IMR-90 (cell line): ENCODE measurements around the gene NOL6. TPM values are rescaled to one million over a fixed set of nuclear protein-coding genes. Genes with fewer than 3 reads are reported as not detected.
"Not testable (repeated sequence)": the region's sequence is repeated elsewhere in the genome, so short reads cannot be mapped to it uniquely, and the experiment has no call there.

Source experiments
- ATAC-seq: fragments of 200-7000 bp; cut with Tn5 transposase; 2 replicates; pipeline ENCODE4 v1.9.1; 2020; ENCODE audit warnings: low read depth, mild to moderate bottlenecking, moderate library complexity
- BruUV-seq: library from RNA; stranded (reverse); fragments of 400-500 nt; replicated peaks from 2 replicates; lab custom pipeline; 2021; lab: Mats Ljungman, UMichigan
- CTCF ChIA-PET: fragments of 300-600 bp; formaldehyde crosslinking; extraction: SDS; loops from one replicate; lab custom pipeline; 2021; ENCODE audit warnings: antibody characterized with exemption; lab: Yijun Ruan, JAX
- POLR2A ChIA-PET: fragments of 300-600 bp; sonication (Branson Sonifier 250); formaldehyde crosslinking; loops from one replicate; lab custom pipeline; 2022; ENCODE audit warnings: antibody characterized with exemption; ENCODE audit not compliant: unreplicated experiment; lab: Charles Lee
- DNase-seq: peaks from one replicate; pipeline ENCODE4 v3.0.0; 2013
- H2AFZ ChIP-seq: replicated peaks from 2 replicates; pipeline ENCODE3; 2013; ENCODE audit warnings: low read length, mild to moderate bottlenecking; ENCODE audit not compliant: poor library complexity
- H2AK5ac ChIP-seq: 2 replicates; pipeline ENCODE4 v1.6.1; 2013; ENCODE audit warnings: low read depth, low read length, inconsistent platforms
- H2AK9ac ChIP-seq: replicated peaks from 2 replicates; pipeline ENCODE3; 2013; ENCODE audit warnings: mild to moderate bottlenecking, low read depth, low read length, moderate library complexity; ENCODE audit not compliant: poor library complexity
- H2BK120ac ChIP-seq: 2 replicates; pipeline ENCODE4 v1.6.1; 2013; ENCODE audit warnings: low read depth, low read length, inconsistent platforms
- H2BK15ac ChIP-seq: 3 replicates; pipeline ENCODE4 v1.6.1; 2013; ENCODE audit warnings: low read depth, low read length, inconsistent platforms
- H2BK20ac ChIP-seq: 2 replicates; pipeline ENCODE4 v1.6.1; 2013; ENCODE audit warnings: low read depth, mild to moderate bottlenecking, inconsistent platforms, low read length, moderate library complexity
- H2BK5ac ChIP-seq: 2 replicates; pipeline ENCODE4 v1.6.1; 2013; ENCODE audit warnings: mild to moderate bottlenecking, low read depth, low read length, inconsistent platforms; ENCODE audit not compliant: poor library complexity, severe bottlenecking
- H3K14ac ChIP-seq: replicated peaks from 2 replicates; pipeline ENCODE4 v1.6.1; 2013; ENCODE audit warnings: low read depth, low read length, inconsistent platforms
- H3K18ac ChIP-seq: 2 replicates; pipeline ENCODE4 v1.6.1; 2013; ENCODE audit warnings: low read depth, low read length, control low read depth
- H3K23ac ChIP-seq: 2 replicates; pipeline ENCODE4 v1.6.1; 2013; ENCODE audit warnings: low read depth, low read length, inconsistent platforms
- H3K27ac ChIP-seq: 2 replicates; pipeline ENCODE4 v1.5.1; 2013; ENCODE audit warnings: mild to moderate bottlenecking, control low read depth, low read length; ENCODE audit not compliant: insufficient read depth
- H3K27me3 ChIP-seq: 2 replicates; pipeline ENCODE4 v1.6.1; 2013; ENCODE audit warnings: low read length; ENCODE audit not compliant: control insufficient read depth, insufficient read depth
- H3K36me3 ChIP-seq: 2 replicates; pipeline ENCODE4 v1.6.1; 2013; ENCODE audit warnings: low read length, mixed read lengths; ENCODE audit not compliant: control insufficient read depth, insufficient read depth
- H3K4ac ChIP-seq: 2 replicates; pipeline ENCODE4 v1.6.1; 2013; ENCODE audit warnings: low read depth, low read length, inconsistent platforms
- H3K4me1 ChIP-seq: 2 replicates; pipeline ENCODE4 v1.6.1; 2013; ENCODE audit warnings: low read length, mixed read lengths; ENCODE audit not compliant: control insufficient read depth, insufficient read depth
- H3K4me2 ChIP-seq: 2 replicates; pipeline ENCODE4 v1.6.1; 2013; ENCODE audit warnings: low read depth, mild to moderate bottlenecking, control low read depth, low read length, moderate library complexity
- H3K4me3 ChIP-seq: 2 replicates; pipeline ENCODE4 v1.5.1; 2013; ENCODE audit warnings: low read depth, mild to moderate bottlenecking, control low read depth, low read length, moderate library complexity; ENCODE audit not compliant: insufficient read depth
- H3K56ac ChIP-seq: 2 replicates; pipeline ENCODE4 v1.6.1; 2013; ENCODE audit warnings: low read length, inconsistent platforms; ENCODE audit not compliant: insufficient read depth; ENCODE audit errors: extremely low read depth
- H3K79me1 ChIP-seq, 2 experiments: 2 replicates each; pipeline ENCODE4 v1.6.1; 2013; ENCODE audit warnings: low read length in 2 of 2, inconsistent platforms in 1 of 2, low read depth in 1 of 2
- H3K9ac ChIP-seq: 2 replicates; pipeline ENCODE4 v1.6.1; 2013; ENCODE audit warnings: low read depth, low read length, control low read depth
- H3K9me1 ChIP-seq: 2 replicates; pipeline ENCODE4 v1.6.1; 2013; ENCODE audit warnings: low read length, inconsistent platforms; ENCODE audit not compliant: insufficient read depth
- H3K9me3 ChIP-seq: 2 replicates; pipeline ENCODE4 v1.6.1; 2013; ENCODE audit warnings: low read length; ENCODE audit not compliant: control insufficient read depth, insufficient read depth
- H4K20me1 ChIP-seq: 2 replicates; pipeline ENCODE4 v1.6.1; 2013; ENCODE audit warnings: low read length, inconsistent platforms; ENCODE audit not compliant: insufficient read depth
- H4K5ac ChIP-seq: 2 replicates; pipeline ENCODE4 v1.6.1; 2013; ENCODE audit warnings: mild to moderate bottlenecking, low read depth, low read length, control low read depth
- H4K8ac ChIP-seq, 2 experiments: 2 replicates each; pipeline ENCODE4 v1.6.1; 2013; ENCODE audit warnings: low read depth in 2 of 2, low read length in 2 of 2, control low read depth in 1 of 2, inconsistent platforms in 1 of 2
- H4K91ac ChIP-seq: 2 replicates; pipeline ENCODE4 v1.6.1; 2013; ENCODE audit warnings: low read depth, low read length, inconsistent platforms; ENCODE audit not compliant: insufficient read depth
- WGBS, 2 experiments: methylation state at CpG; one replicate each; pipeline versions ENCODE4 v1.1.5 to v1.1.7; 2013; ENCODE audit warnings: missing lambda C conversion rate in 2 of 2; ENCODE audit not compliant: insufficient read length in 1 of 2; ENCODE audit errors: extremely low coverage in 2 of 2; 5-methylcytosine and 5-hydroxymethylcytosine counted together
- dilution Hi-C: fragments of 300-500 bp; cut with HindIII; formaldehyde crosslinking; loops from one replicate; pipeline ENCODE4 v1.14.3; 2018; ENCODE audit warnings: low sequenced_read_pairs; ENCODE audit not compliant: unreplicated experiment
- in situ Hi-C: fragments of 300-500 bp; cut with MboI; formaldehyde crosslinking; loops from 3 replicates; pipeline ENCODE4 v1.14.3; 2019; ENCODE audit warnings: low sequenced_read_pairs, inconsistent platforms, mixed read lengths
- intact Hi-C: fragments of 100-400 bp; cut with micrococcal nuclease; formaldehyde crosslinking; loops from 2 replicates; pipeline ENCODE4 v1.10.0; 2022
- polyA plus RNA-seq, 3 experiments: library from polyadenylated mRNA; depleted of rRNA; stranded (reverse); fragments of >200 nt; gene quantifications; 2 replicates each; pipeline ENCODE4 v1.2.3, GENCODE V29; 2012; ENCODE audit warnings: low replicate concordance in 1 of 3
- total RNA-seq: library from RNA; depleted of rRNA; stranded (reverse); fragments of >200 nt; gene quantifications from 2 replicates; pipeline ENCODE4 v1.2.3, GENCODE V29; 2012

Gene NOL6
- total and polyA plus RNA-seq, 2 of the 4 experiments (the other 2 are of a cell fraction) = 47.3 to 71.7 TPM

GRCh38 chr9:33424492-33424891, 49.2 kb downstream of the NOL6 start:
- H2AK5ac ChIP-seq, H3K9ac ChIP-seq, H2BK5ac ChIP-seq, H2BK120ac ChIP-seq, H3K9me1 ChIP-seq, H4K5ac ChIP-seq, dilution Hi-C loops, H4K91ac ChIP-seq, H2BK20ac ChIP-seq, H3K18ac ChIP-seq, H4K8ac ChIP-seq, H2BK15ac ChIP-seq, H3K4ac ChIP-seq, H3K79me1 ChIP-seq, DNase-seq, H3K4me2 ChIP-seq, H3K9me3 ChIP-seq, H3K4me1 ChIP-seq, intact Hi-C loops, BruUV-seq, H2AFZ ChIP-seq, H3K56ac ChIP-seq, ATAC-seq, H3K14ac ChIP-seq, H3K36me3 ChIP-seq, H4K20me1 ChIP-seq, H3K23ac ChIP-seq, H2AK9ac ChIP-seq, H3K27ac ChIP-seq, H3K4me3 ChIP-seq: not testable (repeated sequence)
- in situ Hi-C loops = loop anchor here (25.0 kb wide), 1 partner anchor 288 kb away; no protein-coding TSS in a partner anchor
- POLR2A ChIA-PET = interaction anchor here (0.6 kb wide), 1 partner anchor 9 kb away, joined by 3 read pairs; no protein-coding TSS in a partner anchor
- no CpG with 5 or more reads among the region's 6 CpGs for WGBS, 2 experiments
- peaks cover 11% of the 10 kb centered on the region for H3K27me3 ChIP-seq
- CTCF ChIA-PET = interaction anchor here (0.6 kb wide), 1 partner anchor 423 kb away, joined by 5 read pairs; no protein-coding TSS in a partner anchor

- BruUV-seq, H3K4me2 ChIP-seq: not testable (repeated sequence)
Measured at GRCh38 chr9:33424043-33424442, 49.7 kb downstream of the NOL6 start.

More at GRCh38 chr9:33424043-33424442, 49.7 kb downstream of the NOL6 start:
- H3K79me1 ChIP-seq, POLR2A ChIA-PET, dilution Hi-C loops, H3K9me1 ChIP-seq, H3K14ac ChIP-seq, H4K5ac ChIP-seq, H2AK9ac ChIP-seq, H3K4me3 ChIP-seq, H2BK15ac ChIP-seq, H3K56ac ChIP-seq, intact Hi-C loops, H3K36me3 ChIP-seq, H3K9me3 ChIP-seq, H3K4ac ChIP-seq, H4K8ac ChIP-seq, CTCF ChIA-PET, H4K91ac ChIP-seq, H4K20me1 ChIP-seq, H2BK120ac ChIP-seq, H2BK5ac ChIP-seq, DNase-seq, H2AFZ ChIP-seq, H3K18ac ChIP-seq, H2BK20ac ChIP-seq, H3K4me1 ChIP-seq, H3K9ac ChIP-seq, H3K27ac ChIP-seq, ATAC-seq, H3K23ac ChIP-seq, H2AK5ac ChIP-seq: not testable (repeated sequence)
- in situ Hi-C loops = loop anchor here (25.0 kb wide), 1 partner anchor 288 kb away; no protein-coding TSS in a partner anchor
- no CpG with 5 or more reads among the region's 7 CpGs for WGBS, 2 experiments
- peaks cover 11% of the 10 kb centered on the region for H3K27me3 ChIP-seq
